H1 (cell line): ENCODE measurements around the gene GULP1. TPM values are rescaled to one million over a fixed set of nuclear protein-coding genes. Genes with fewer than 3 reads are reported as not detected.
A peak's percentile ranks its signal among the peaks of the same experiment; 100 is the strongest.

Experiments used
- CTCF ChIA-PET: fragments of 300-600 bp; sonication (Branson Sonifier 250); formaldehyde crosslinking; loops from one replicate; lab custom pipeline; 2021; ENCODE audit not compliant: partially characterized antibody; lab: Charles Lee
- POLR2A ChIA-PET: fragments of 300-600 bp; sonication (Branson Sonifier 250); formaldehyde crosslinking; loops from one replicate; lab custom pipeline; 2021; ENCODE audit warnings: inconsistent platforms; ENCODE audit not compliant: partially characterized antibody; lab: Charles Lee
- DNase-seq, 2 experiments: peaks; one replicate each; pipeline versions ENCODE4 v3.0.0 to v3.0.0-alpha.2; 2010 to 2022; ENCODE audit warnings: low spot score in 2 of 2, low read depth in 1 of 2, mixed read lengths in 1 of 2
- FAIRE-seq: peaks from 2 replicates; lab custom pipeline; 2011; peaks lifted over from hg19 to GRCh38; lab: Jason Lieb, UNC
- H2AFZ ChIP-seq: 2 replicates; pipeline ENCODE4 v1.8.1; 2012; ENCODE audit warnings: low read length, inconsistent platforms
- H2AK5ac ChIP-seq: 2 replicates; pipeline ENCODE4 v1.6.1; 2013; ENCODE audit warnings: low read depth, low read length
- H2BK120ac ChIP-seq: replicated peaks from 2 replicates; pipeline ENCODE3; 2013; ENCODE audit warnings: low read depth, low read length, inconsistent platforms
- H2BK12ac ChIP-seq: 2 replicates; pipeline ENCODE4 v1.6.1; 2013; ENCODE audit warnings: low read depth, low read length
- H2BK15ac ChIP-seq: 2 replicates; pipeline ENCODE4 v1.6.1; 2013; ENCODE audit warnings: low read length
- H2BK20ac ChIP-seq: 2 replicates; pipeline ENCODE4 v1.6.1; 2013; ENCODE audit warnings: low read length
- H2BK5ac ChIP-seq: 2 replicates; pipeline ENCODE4 v1.6.1; 2013; ENCODE audit warnings: low read depth, low read length
- H3K14ac ChIP-seq: 2 replicates; pipeline ENCODE4 v1.6.1; 2013; ENCODE audit warnings: inconsistent platforms; ENCODE audit not compliant: insufficient read length
- H3K18ac ChIP-seq: 2 replicates; pipeline ENCODE4 v1.6.1; 2013; ENCODE audit warnings: low read length; ENCODE audit errors: extremely low read depth
- H3K23ac ChIP-seq: 2 replicates; pipeline ENCODE4 v1.6.1; 2013; ENCODE audit warnings: inconsistent platforms; ENCODE audit not compliant: insufficient read length
- H3K23me2 ChIP-seq: 2 replicates; pipeline ENCODE4 v1.6.1; 2013; ENCODE audit warnings: low read depth, low read length
- H3K27ac ChIP-seq: 2 replicates; pipeline ENCODE4 v1.6.1; 2011; ENCODE audit warnings: low read depth, low read length, inconsistent platforms
- H3K27me3 ChIP-seq, 4 experiments: replicated peaks in 1 of 4; 1 replicate in 1 of 4; 2 replicates in 3 of 4; pipeline versions ENCODE4 v1.6.1 to v1.8.1; 2011 to 2013; ENCODE audit warnings: low read length in 3 of 4, mild to moderate bottlenecking in 3 of 4, inconsistent platforms in 2 of 4, mixed read lengths in 2 of 4, moderate library complexity in 1 of 4; ENCODE audit not compliant: control insufficient read depth in 3 of 4, insufficient read depth in 3 of 4; ENCODE audit errors: extremely low read depth in 1 of 4
- H3K36me3 ChIP-seq, 4 experiments: 2 replicates each; pipeline versions ENCODE4 v1.6.1 to v1.8.1; 2011 to 2013; ENCODE audit warnings: mild to moderate bottlenecking in 4 of 4, low read length in 3 of 4, moderate library complexity in 2 of 4, control low read depth in 1 of 4, inconsistent platforms in 1 of 4; ENCODE audit not compliant: insufficient read depth in 4 of 4, control insufficient read depth in 2 of 4
- H3K4ac ChIP-seq: replicated peaks from 2 replicates; pipeline ENCODE3; 2013; ENCODE audit warnings: low read length, low read depth, mixed read lengths, inconsistent platforms; ENCODE audit not compliant: insufficient read length
- H3K4me1 ChIP-seq, 4 experiments: replicated peaks in 1 of 4; 1 replicate in 1 of 4; 2 replicates in 3 of 4; pipeline versions ENCODE4 v1.6.1 to v1.8.1; 2011 to 2013; ENCODE audit warnings: low read length in 3 of 4, inconsistent platforms in 2 of 4, mixed read lengths in 1 of 4; ENCODE audit not compliant: insufficient read depth in 4 of 4, control insufficient read depth in 3 of 4
- H3K4me2 ChIP-seq, 2 experiments: 2 replicates each; pipeline versions ENCODE4 v1.6.1 to v1.8.1; 2011 to 2013; ENCODE audit warnings: low read depth in 2 of 2, low read length in 2 of 2, control low read depth in 1 of 2, inconsistent platforms in 1 of 2, mild to moderate bottlenecking in 1 of 2; ENCODE audit not compliant: insufficient read depth in 1 of 2
- H3K4me3 ChIP-seq, 4 experiments: fragments of 200-600, 300-600 bp in 1 of 4; sonication (generic), shearing (Covaris generic), sonication (Bioruptor Twin) in 1 of 4; 2 replicates each; pipeline versions ENCODE4 v1.5.1 to v1.8.1; 2011 to 2016; ENCODE audit warnings: low read length in 4 of 4, low read depth in 3 of 4, control low read depth in 2 of 4, inconsistent platforms in 2 of 4, mild to moderate bottlenecking in 2 of 4, mixed read lengths in 1 of 4, moderate library complexity in 1 of 4; ENCODE audit not compliant: insufficient read depth in 2 of 4; ENCODE audit errors: extremely low read depth in 1 of 4
- H3K56ac ChIP-seq: replicated peaks from 2 replicates; pipeline ENCODE3; 2013; ENCODE audit warnings: low read depth, mild to moderate bottlenecking, mixed read lengths, low read length, inconsistent platforms; ENCODE audit not compliant: insufficient read length
- H3K79me1 ChIP-seq: 2 replicates; pipeline ENCODE4 v1.6.1; 2013; ENCODE audit warnings: low read depth, low read length, control low read depth
- H3K79me2 ChIP-seq, 2 experiments: 2 replicates each; pipeline versions ENCODE4 v1.6.1 to v1.8.1; 2012 to 2013; ENCODE audit warnings: low read length in 2 of 2, mild to moderate bottlenecking in 2 of 2, inconsistent platforms in 1 of 2; ENCODE audit not compliant: insufficient read depth in 2 of 2, control insufficient read depth in 1 of 2
- H3K9ac ChIP-seq, 4 experiments: replicated peaks in 1 of 4; 1 replicate in 1 of 4; 2 replicates in 3 of 4; pipeline versions ENCODE4 v1.6.1 to v1.8.1; 2011 to 2013; ENCODE audit warnings: low read depth in 3 of 4, low read length in 3 of 4, control low read depth in 2 of 4, mild to moderate bottlenecking in 2 of 4, moderate library complexity in 2 of 4, inconsistent platforms in 1 of 4; ENCODE audit errors: extremely low read depth in 1 of 4
- H3K9me3 ChIP-seq, 2 experiments: 2 replicates each; pipeline versions ENCODE4 v1.6.1 to v1.8.1; 2012 to 2013; ENCODE audit warnings: mild to moderate bottlenecking in 2 of 2, moderate library complexity in 2 of 2, control low read depth in 1 of 2, inconsistent platforms in 1 of 2, low read depth in 1 of 2, low read length in 1 of 2, mixed read lengths in 1 of 2; ENCODE audit not compliant: insufficient read depth in 2 of 2
- H4K20me1 ChIP-seq, 2 experiments: replicated peaks in 1 of 2; 2 replicates each; pipeline versions ENCODE3 to v1.8.1; 2011 to 2013; ENCODE audit warnings: inconsistent platforms in 2 of 2, low read length in 2 of 2, mild to moderate bottlenecking in 1 of 2; ENCODE audit not compliant: insufficient read depth in 2 of 2, control insufficient read depth in 1 of 2
- H4K5ac ChIP-seq: 2 replicates; pipeline ENCODE4 v1.6.1; 2013; ENCODE audit warnings: low read length, low read depth, mixed read lengths, inconsistent platforms; ENCODE audit not compliant: insufficient read length
- H4K8ac ChIP-seq: 2 replicates; pipeline ENCODE4 v1.8.0; 2013; ENCODE audit warnings: mild to moderate bottlenecking, moderate library complexity, low read length, inconsistent platforms; ENCODE audit not compliant: insufficient read depth; ENCODE audit errors: extremely low read depth
- H4K91ac ChIP-seq: replicated peaks from 2 replicates; pipeline ENCODE3; 2013; ENCODE audit warnings: low read length, mixed read lengths, inconsistent platforms; ENCODE audit not compliant: insufficient read length
- HDAC2 ChIP-seq, 2 experiments: fragments of 300-600 bp in 1 of 2; sonication (generic) in 1 of 2; IDR thresholded peaks; 2 replicates each; pipeline ENCODE4 v1.6.1; 2011 to 2012; ENCODE audit warnings: low read depth in 2 of 2, low read length in 2 of 2, mild to moderate bottlenecking in 2 of 2, moderate library complexity in 2 of 2, borderline replicate concordance in 1 of 2, inconsistent platforms in 1 of 2
- JUND ChIP-seq: IDR thresholded peaks from 2 replicates; pipeline ENCODE4 v1.6.1; 2011; ENCODE audit warnings: mild to moderate bottlenecking, improper control_type of control experiment, low read length
- KDM1A ChIP-seq: fragments of 200-600, 300-600 bp; sonication (generic); IDR thresholded peaks from 2 replicates; pipeline ENCODE4 v1.7.1; 2016; ENCODE audit warnings: mild to moderate bottlenecking, low read length, borderline replicate concordance
- RFX5 ChIP-seq: IDR thresholded peaks from 2 replicates; pipeline ENCODE4 v1.6.1; 2011; ENCODE audit warnings: low read depth, low read length, improper control_type of control experiment, borderline replicate concordance
- RXRA ChIP-seq: IDR thresholded peaks from 2 replicates; pipeline ENCODE4 v1.6.1; 2011; ENCODE audit warnings: low read depth, mild to moderate bottlenecking, low read length, moderate library complexity; ENCODE audit not compliant: insufficient read depth
- TBP ChIP-seq: IDR thresholded peaks from 2 replicates; pipeline ENCODE4 v1.6.1; 2011; ENCODE audit warnings: low read depth, low read length, improper control_type of control experiment
- WGBS, 2 experiments: shearing (Covaris generic) in 1 of 2; methylation state at CpG; one replicate each; pipeline versions ENCODE4 v1.1.6 to v1.1.7; 2013 to 2015; ENCODE audit warnings: low lambda C conversion rate in 2 of 2, mixed read lengths in 2 of 2, inconsistent platforms in 1 of 2, low coverage in 1 of 2, missing lambda C conversion rate in 1 of 2; ENCODE audit not compliant: insufficient replicate concordance in 2 of 2, insufficient coverage in 1 of 2, insufficient read length in 1 of 2; ENCODE audit errors: extremely low coverage in 1 of 2, missing lambda C conversion rate in 1 of 2; 5-methylcytosine and 5-hydroxymethylcytosine counted together
- polyA plus RNA-seq, 7 experiments: library from polyadenylated mRNA; depleted of rRNA in 3 of 7; stranded (reverse) in 5 of 7; unstranded in 2 of 7; fragments of >200 nt in 5 of 7; fragments of 200-250 nt in 2 of 7; gene quantifications; 1 replicate in 5 of 7; 2 replicates in 1 of 7; 4 replicates in 1 of 7; pipeline versions ENCODE4 v1.2.1 to v1.2.3, GENCODE V29; 2011 to 2013; ENCODE audit warnings: missing spikeins in 2 of 7, mixed read lengths in 2 of 7
- total RNA-seq: library from RNA; stranded (reverse); fragmentation: NEBNext Ultra II Directional; extraction: Animal tissue kit (Norgen Biotek cat#: 25700); gene quantifications from 2 replicates; pipeline ENCODE4 v1.2.1, GENCODE V29; 2021

GULP1 gene
- total and polyA plus RNA-seq, 2 of the 8 experiments (the other 6 are each of a cell fraction or from before 2014, with no cell fraction given), result 69.7 to 139 TPM

- no peak overlapping the region for H3K18ac ChIP-seq
- H2AK5ac ChIP-seq, result no peak overlapping the region
- H3K9me3 ChIP-seq, result no peaks in the 10 kb centered on the region
- H2BK20ac ChIP-seq, result no peak overlapping the region
- H3K36me3 ChIP-seq, result no peaks in the 10 kb centered on the region
- peaks cover 24 to 98% of the 10 kb centered on the region in 2 experiments for H3K79me2 ChIP-seq
- no peak overlapping the region for H2BK15ac ChIP-seq
- FAIRE-seq (no peak), DNase-seq (no peak)
- H3K4me2 ChIP-seq, result peak overlapping the region in 1 of 2 experiments; percentile 83; a peak in 1 of 4 replicates
- H3K27ac ChIP-seq, result no peak overlapping the region
- H3K4ac ChIP-seq, result no peak overlapping the region
- no peak overlapping the region for H3K14ac ChIP-seq
- no peak overlapping the region for H4K91ac ChIP-seq
- H3K23ac ChIP-seq, result no peak overlapping the region
- no peak overlapping the region for H2AFZ ChIP-seq
- H3K79me1 ChIP-seq, result peaks cover 3% of the 10 kb centered on the region; the same call in 1 of the 2 replicates
- H2BK120ac ChIP-seq, result no peak overlapping the region
- no peak overlapping the region for H3K4me3 ChIP-seq
- no peak overlapping the region for H4K8ac ChIP-seq
- POLR2A ChIA-PET, result interaction anchor here (1.5 to 3.0 kb wide), 3 partner anchors 10 to 14 kb away, joined by 3 to 62 read pairs (median 12); partner anchors contain the start of gene GULP1
- H3K9ac ChIP-seq, result no peak overlapping the region
- no peak for TF ChIP-seq HDAC2 (IDR thresholded peaks at IDR 0.05; ENCODE audit: borderline replicate concordance in 1 of 2, low read depth in 2 of 2, low read length in 2 of 2)
- no peak for TF ChIP-seq RXRA
- TF ChIP-seq RFX5, result no peak
- no peak for TF ChIP-seq KDM1A
- no peak for TF ChIP-seq TBP
- no peak for TF ChIP-seq JUND
- WGBS, 2 experiments, result 88% methylated on average over 1 of the region's 1 CpG; no CpG with 5 or more reads in 1 of the 2 experiments
- no peak overlapping the region for H4K5ac ChIP-seq
- H2BK5ac ChIP-seq, result peak overlapping the region; percentile 0; the same call in 1 of the 2 replicates
- H3K56ac ChIP-seq, result no peak overlapping the region
- peaks cover 7 to 32% (median 27%) of the 10 kb centered on the region in 4 experiments; a peak in 6 of 7 replicates for H3K4me1 ChIP-seq
- no peaks in the 10 kb centered on the region; the same call in 1 of the 2 replicates for H3K23me2 ChIP-seq
- CTCF ChIA-PET, result interaction anchor here (0.7 to 5.5 kb wide), 3 partner anchors 13 to 144 kb away, joined by 3 to 26 read pairs (median 3); partner anchors contain the start of gene GULP1
- no peak overlapping the region; the same call in 1 of the 2 replicates for H2BK12ac ChIP-seq
- H3K27me3 ChIP-seq, result no peaks in the 10 kb centered on the region
- peaks cover 0 to 2% of the 10 kb centered on the region in 2 experiments for H4K20me1 ChIP-seq
These were observed 13.6 kb downstream of the GULP1 start for GRCh38 chr2:188305271-188305670.
